K562 (cell line): ENCODE measurements around the gene HSD17B1. TPM values are rescaled to one million over a fixed set of nuclear protein-coding genes. Genes with fewer than 3 reads are reported as not detected.

Source experiments
- BMI1 ChIP-seq: fragments of 150-350 bp; IDR thresholded peaks from 2 replicates; pipeline ENCODE4 v1.6.1; 2014; ENCODE audit warnings: low read length
- CCAR2 ChIP-seq: fragments of 200-400 bp; formaldehyde crosslinking; IDR thresholded peaks from 2 replicates; pipeline ENCODE4 v1.6.1; 2017; ENCODE audit warnings: mild to moderate bottlenecking, low read depth, low read length
- CHD2 ChIP-seq: IDR thresholded peaks from 2 replicates; pipeline ENCODE4 v1.6.1; 2011; ENCODE audit warnings: low read depth, low read length
- E2F1 ChIP-seq: sonication (generic); formaldehyde crosslinking; IDR thresholded peaks from 2 replicates; pipeline ENCODE4 v1.8.1; 2023; ENCODE audit warnings: mild to moderate bottlenecking, missing genetic modification reagents, moderate library complexity
- ELK1 ChIP-seq: sonication (generic); formaldehyde crosslinking; IDR thresholded peaks from 2 replicates; pipeline ENCODE4 v1.8.1; 2022; ENCODE audit warnings: missing genetic modification reagents
- FOXM1 ChIP-seq, 2 experiments: fragments of 450-650 bp in 1 of 2; sonication (generic) in 1 of 2; formaldehyde crosslinking in 1 of 2; IDR thresholded peaks; 2 replicates each; pipeline versions ENCODE4 v1.6.1 to v1.9.0; 2017 to 2022; ENCODE audit warnings: low read depth in 2 of 2, mild to moderate bottlenecking in 2 of 2, missing genetic modification reagents in 1 of 2, moderate library complexity in 1 of 2
- HDAC2 ChIP-seq: fragments of 450-650 bp; IDR thresholded peaks from 2 replicates; pipeline ENCODE4 v1.6.1; 2016; ENCODE audit warnings: mild to moderate bottlenecking
- MAFK ChIP-seq: IDR thresholded peaks from 2 replicates; pipeline ENCODE4 v1.6.1; 2011; ENCODE audit warnings: low read length, improper control_type of control experiment
- MYC ChIP-seq, 2 experiments: fragments of 250-450 bp in 1 of 2; sonication (Bioruptor Pico) in 1 of 2; IDR thresholded peaks; 2 replicates each; pipeline versions ENCODE4 v1.5.1 to v1.6.1; 2012 to 2021; ENCODE audit warnings: low read depth in 2 of 2, borderline replicate concordance in 1 of 2, improper control_type of control experiment in 1 of 2, low read length in 1 of 2, mild to moderate bottlenecking in 1 of 2, moderate library complexity in 1 of 2
- NONO ChIP-seq, 2 experiments: fragments of 200-400 bp in 1 of 2; fragments of 450-650 bp in 1 of 2; formaldehyde crosslinking in 1 of 2; IDR thresholded peaks; 2 replicates each; pipeline ENCODE4 v1.6.1; 2017; ENCODE audit warnings: low read depth in 2 of 2, mild to moderate bottlenecking in 2 of 2, moderate library complexity in 2 of 2, low read length in 1 of 2
- NR2C1 ChIP-seq, 2 experiments: fragments of 450-650 bp; IDR thresholded peaks; 2 replicates each; pipeline ENCODE4 v1.6.1; 2017; ENCODE audit warnings: mild to moderate bottlenecking in 2 of 2, antibody characterized with exemption in 1 of 2, inconsistent platforms in 1 of 2, missing compliant biosample characterization in 1 of 2, missing genetic modification characterization in 1 of 2
- POLR2AphosphoS5 ChIP-seq: IDR thresholded peaks from 2 replicates; pipeline ENCODE4 v1.6.1; 2011; ENCODE audit warnings: mild to moderate bottlenecking, low read depth, low read length, moderate library complexity; ENCODE audit not compliant: control insufficient read depth, insufficient read depth
- RCOR1 ChIP-seq, 2 experiments: IDR thresholded peaks; 2 replicates each; pipeline ENCODE4 v1.6.1; 2012; ENCODE audit warnings: low read depth in 2 of 2, low read length in 2 of 2, borderline replicate concordance in 1 of 2, improper control_type of control experiment in 1 of 2
- RNF2 ChIP-seq: sonication (generic); IDR thresholded peaks from 2 replicates; pipeline ENCODE4 v1.6.1; 2016
- ZNF140 ChIP-seq: fragments of 250-450 bp; sonication (Bioruptor Pico); IDR thresholded peaks from 2 replicates; pipeline ENCODE4 v1.8.0; 2021; ENCODE audit warnings: moderate library complexity, mild to moderate bottlenecking, inconsistent platforms
- ZNF263 ChIP-seq: sonication (generic); formaldehyde crosslinking; IDR thresholded peaks from 2 replicates; pipeline ENCODE4 v1.8.0; 2022; ENCODE audit warnings: mild to moderate bottlenecking, missing genetic modification reagents, borderline replicate concordance
- ZNF395 ChIP-seq: fragments of 200-800 bp; sonication (Bioruptor generic); IDR thresholded peaks from 2 replicates; pipeline ENCODE4 v1.6.1; 2017; ENCODE audit warnings: missing genetic modification characterization, missing compliant biosample characterization
- ZNF507 ChIP-seq: conservative IDR thresholded peaks from 2 replicates; pipeline ENCODE4 v1.6.1; 2017; ENCODE audit warnings: missing genetic modification characterization, missing compliant biosample characterization
- polyA plus RNA-seq, 8 experiments: library from polyadenylated mRNA; depleted of rRNA in 4 of 8; stranded (reverse) in 5 of 8; unstranded in 3 of 8; fragments of >200 nt; fragmentation: Nextera tagmentation in 2 of 8; fragmentation: Illumina TruSeq in 1 of 8; extraction: Ambion mirVana in 2 of 8; extraction: Trizol in 1 of 8; gene quantifications; 2 replicates each; pipeline versions ENCODE4 v1.2.1 to v1.2.3, GENCODE V29; 2011 to 2014; ENCODE audit warnings: inconsistent platforms in 1 of 8, missing spikeins in 1 of 8
- total RNA-seq, 7 experiments: library from RNA; depleted of rRNA in 6 of 7; stranded (reverse); fragments of >200 nt in 6 of 7; fragmentation: Illumina TruSeq in 2 of 7; extraction: Trizol in 2 of 7; gene quantifications; 2 replicates each; pipeline versions ENCODE4 v1.2.1 to v1.2.3, GENCODE V29; 2011 to 2021; ENCODE audit warnings: low replicate concordance in 1 of 7

Gene HSD17B1
- total and polyA plus RNA-seq, 9 of the 15 experiments (the other 6 are each of a cell fraction or from before 2014, with no cell fraction given) = 0.55 to 21.1 (median 3.6) TPM

GRCh38 chr17:42577532-42578281 lies 25.0 kb downstream of the HSD17B1 start, which contains the start of gene PSMC3IP (continued):
- peak; percentile 79 for TF ChIP-seq ZNF395
- TF ChIP-seq ZNF263 (CRISPR knock-in tag) = 0 out of 2 replicates have a peak, but pooled peaks have one; percentile 25
- TF ChIP-seq RCOR1 (IDR thresholded peaks at IDR 0.05; ENCODE audit: borderline replicate concordance in 1 of 2, low read depth in 2 of 2, low read length in 2 of 2) = peak in 1 of 2 experiments; percentile 49; a peak in 1 of 4 replicates
- TF ChIP-seq MAFK = no peak
- TF ChIP-seq CCAR2 = no peak
- no peak for TF ChIP-seq FOXM1 (IDR thresholded peaks at IDR 0.05; ENCODE audit: low read depth)
- 0 out of 2 replicates have a peak, but pooled peaks have one; percentile 47 for TF ChIP-seq FOXM1 (CRISPR knock-in tag; IDR thresholded peaks at IDR 0.05; ENCODE audit: low read depth)
- TF ChIP-seq ZNF140 = no peak
- TF ChIP-seq ZNF507 (tag) = no peak
- TF ChIP-seq CHD2 = peak; percentile 63; the same call in 1 of the 2 replicates
- peak; percentile 57; the same call in 1 of the 2 replicates for TF ChIP-seq RNF2
- peak; percentile 91 for TF ChIP-seq POLR2AphosphoS5
- TF ChIP-seq E2F1 = peak; percentile 90
- peak; percentile 73; the same call in 1 of the 2 replicates for TF ChIP-seq BMI1
- TF ChIP-seq NR2C1 (IDR thresholded peaks at IDR 0.05) = peak; percentile 72
- peak; percentile 67 for TF ChIP-seq NR2C1 (tag; IDR thresholded peaks at IDR 0.05)
- TF ChIP-seq MYC (IDR thresholded peaks at IDR 0.05; ENCODE audit: low read depth, low read length) = peak; percentile 87
- TF ChIP-seq MYC (CRISPR knock-in tag; IDR thresholded peaks at IDR 0.05; ENCODE audit: borderline replicate concordance, low read depth) = no peak
- TF ChIP-seq HDAC2 = peak; percentile 75; the same call in 1 of the 2 replicates
- 0 out of 4 replicates have a peak, but pooled peaks of 1 of the 2 experiments have one; percentile 39 for TF ChIP-seq NONO (IDR thresholded peaks at IDR 0.05; ENCODE audit: low read depth in 2 of 2, low read length in 1 of 2)
- no peak for TF ChIP-seq ELK1 (CRISPR knock-in tag)
